Pancreas (tissue), 10 donors: Measurements from ENCODE around the gene SMIM9. TPM values are rescaled to one million over a fixed set of nuclear protein-coding genes. Genes with fewer than 3 reads are reported as not detected.
"Not testable (repeated sequence)": the region's sequence is repeated elsewhere in the genome, so short reads cannot be mapped to it uniquely, and the experiment has no call there.

Source experiments
- ATAC-seq, 4 donors: fragments of 200-7000 bp; cut with Tn5 transposase; one replicate each; pipeline versions ENCODE4 v1.8.0 to v1.9.1; 2020; ENCODE audit warnings: mild to moderate bottlenecking in 4 of 4, moderate library complexity in 4 of 4
- DNase-seq, 6 donors: peaks; one replicate each; pipeline ENCODE4 v3.0.0-alpha.2; 2020
- FAIRE-seq: peaks from 2 replicates; lab custom pipeline; 2012; peaks lifted over from hg19 to GRCh38; lab: Jason Lieb, UNC
- H3K27ac ChIP-seq, 4 donors: fragments of 200-600 bp; sonication (generic); 1 replicate in 3 of 4; 2 replicates in 1 of 4; pipeline versions ENCODE4 v1.5.0 to v1.8.0; 2020
- H3K27me3 ChIP-seq, 4 donors: fragments of 200-600 bp; one replicate each; pipeline ENCODE4 v1.8.0; 2021
- H3K36me3 ChIP-seq, 3 donors: fragments of 200-600 bp; sonication (generic) in 1 of 3; one replicate each; pipeline versions ENCODE4 v1.5.0 to v1.8.0; 2020 to 2021
- H3K4me1 ChIP-seq, 3 donors: fragments of 200-600 bp; one replicate each; pipeline ENCODE4 v1.8.0; 2021
- H3K4me3 ChIP-seq, 4 donors: fragments of 200-600 bp; sonication (generic) in 2 of 4; one replicate each; pipeline versions ENCODE4 v1.5.0 to v1.8.0; 2020 to 2021
- H3K9me3 ChIP-seq, 4 donors: fragments of 200-600 bp; one replicate each; pipeline ENCODE4 v1.8.0; 2021
- WGBS, 2 donors: extraction: QIAGEN DNeasy Blood & Tissue Kit; methylation state at CpG; one replicate each; pipeline ENCODE4 v1.1.7; 2013; 5-methylcytosine and 5-hydroxymethylcytosine counted together
- intact Hi-C, 3 donors: fragments of 100-400 bp; cut with DNase I; formaldehyde crosslinking; loops; one replicate each; pipeline versions ENCODE4 v1.11.1 to v1.14.2; 2022
- polyA plus RNA-seq, 2 donors: library from polyadenylated mRNA; stranded (reverse); fragments of 200-250 nt; gene quantifications; one replicate each; pipeline ENCODE4 v1.2.3, GENCODE V29; 2013
- total RNA-seq, 6 donors: library from RNA; stranded (reverse); fragmentation: NEBNext Ultra II Directional in 4 of 6; extraction: Animal tissue kit (Norgen Biotek cat#: 25700) in 4 of 6; gene quantifications; one replicate each; pipeline versions ENCODE4 v1.2.1 to v1.2.4, GENCODE V29; 2021 to 2023
- TF ChIP-seq, protein P1 (sequence below), 4 donors: fragments of 200-600 bp; sonication (generic) in 3 of 4; IDR thresholded peaks; one replicate each; pipeline versions ENCODE4 v1.5.0 to v1.8.0; 2021; ENCODE audit warnings: antibody characterized with exemption in 4 of 4
- donor health status: healthy with polysubstance abuse.
- donor health status: DM: no; HTN: no; CAD: no; lungs with moderate emphysema.
- donor health status: DM: no; HTN: no; CAD: no.
- donor health status: control.
- donor health status: control.
- donor health status: Bipolar disorder and iron deficiency.
- donor health status: DM: yes; HTN: yes; CAD: no.
- donor health status: DM: no; HTN: no; CAD: no.
- donor health status: DM: no; HTN: no; CAD: no.
- donor health status: DM: yes; HTN: yes; CAD: no.

The SMIM9 gene
- total RNA-seq (not detected), polyA plus RNA-seq (not detected)

DNA sequence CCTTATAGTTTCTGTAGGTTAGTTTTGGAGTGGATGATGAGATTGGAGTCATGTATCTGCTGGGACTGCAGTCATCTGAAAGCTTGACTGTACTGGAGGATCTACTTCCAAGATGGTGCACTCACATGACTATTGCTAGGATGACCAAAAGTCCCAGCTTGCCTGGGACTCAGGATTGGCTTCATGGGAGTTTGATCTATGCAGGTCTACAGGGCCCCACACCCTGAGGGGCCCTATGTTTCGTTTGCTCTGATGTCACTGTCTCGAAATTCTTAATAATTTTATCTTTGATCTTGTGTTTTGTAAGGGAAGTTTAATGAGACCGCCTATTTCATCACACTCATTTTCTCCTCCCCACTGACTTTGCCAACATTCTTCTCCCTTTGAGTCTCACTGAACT, at the start of gene SMIM9:
Gene SMIM9 (minus strand): TSS at position 101 of the 400 bp plus-strand sequence. CDS start 3,806 bp downstream, outside the sequence.
- TF ChIP-seq, protein P1, sequence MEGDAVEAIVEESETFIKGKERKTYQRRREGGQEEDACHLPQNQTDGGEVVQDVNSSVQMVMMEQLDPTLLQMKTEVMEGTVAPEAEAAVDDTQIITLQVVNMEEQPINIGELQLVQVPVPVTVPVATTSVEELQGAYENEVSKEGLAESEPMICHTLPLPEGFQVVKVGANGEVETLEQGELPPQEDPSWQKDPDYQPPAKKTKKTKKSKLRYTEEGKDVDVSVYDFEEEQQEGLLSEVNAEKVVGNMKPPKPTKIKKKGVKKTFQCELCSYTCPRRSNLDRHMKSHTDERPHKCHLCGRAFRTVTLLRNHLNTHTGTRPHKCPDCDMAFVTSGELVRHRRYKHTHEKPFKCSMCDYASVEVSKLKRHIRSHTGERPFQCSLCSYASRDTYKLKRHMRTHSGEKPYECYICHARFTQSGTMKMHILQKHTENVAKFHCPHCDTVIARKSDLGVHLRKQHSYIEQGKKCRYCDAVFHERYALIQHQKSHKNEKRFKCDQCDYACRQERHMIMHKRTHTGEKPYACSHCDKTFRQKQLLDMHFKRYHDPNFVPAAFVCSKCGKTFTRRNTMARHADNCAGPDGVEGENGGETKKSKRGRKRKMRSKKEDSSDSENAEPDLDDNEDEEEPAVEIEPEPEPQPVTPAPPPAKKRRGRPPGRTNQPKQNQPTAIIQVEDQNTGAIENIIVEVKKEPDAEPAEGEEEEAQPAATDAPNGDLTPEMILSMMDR (IDR thresholded peaks at IDR 0.05), result no peak
- FAIRE-seq (no peak), ATAC-seq (no peak), DNase-seq (no peak)
- intact Hi-C loops, result no loop called here
- H3K9me3 ChIP-seq, result no peaks in the 10 kb centered on the region
- 80 to 95% methylated on average over 3 of the region's 3 CpGs for WGBS, 2 donors
- no peaks in the 10 kb centered on the region for H3K36me3 ChIP-seq
- H3K4me3 ChIP-seq, result no peak within 1 kb of the TSS
- H3K4me1 ChIP-seq, result no peaks in the 10 kb centered on the region
- no peak within 1 kb of the TSS for H3K27ac ChIP-seq
- no peaks in the 10 kb centered on the region for H3K27me3 ChIP-seq

- H3K27me3 ChIP-seq, DNase-seq, H3K9me3 ChIP-seq, H3K4me1 ChIP-seq, FAIRE-seq, intact Hi-C loops, H3K27ac ChIP-seq, ATAC-seq, H3K36me3 ChIP-seq, H3K4me3 ChIP-seq: not testable (repeated sequence)
- no CpG with 5 or more reads among the region's 8 CpGs for WGBS, 2 donors
Observed at GRCh38 chrX:154884069-154884468, 49.6 kb upstream of the SMIM9 start.

DNA sequence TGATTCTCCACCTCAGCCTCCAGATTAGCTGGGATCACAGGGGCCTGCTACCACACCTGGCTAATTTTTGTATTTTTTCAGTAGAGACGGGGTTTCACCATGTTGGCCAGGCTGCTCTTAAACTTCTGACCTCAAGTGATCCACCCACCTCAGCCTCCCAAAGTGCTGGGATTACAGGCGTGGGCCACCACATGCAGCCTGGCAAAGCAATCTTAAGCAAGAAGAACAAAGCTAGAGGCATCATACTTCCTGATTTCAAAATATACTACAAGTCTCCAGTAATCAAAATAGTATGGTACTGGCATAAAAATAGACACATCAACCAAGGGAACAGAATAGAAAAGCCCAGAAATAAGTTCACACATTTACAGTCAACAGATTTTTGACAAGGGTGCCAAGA, 38.9 kb upstream of the SMIM9 start:
- WGBS, 2 donors, result 89 to 91% methylated on average over 2 of the region's 2 CpGs
- TF ChIP-seq, protein P1 (IDR thresholded peaks at IDR 0.05), result no peak
- FAIRE-seq, result no peak
- no peaks in the 10 kb centered on the region for H3K4me1 ChIP-seq
- no peak overlapping the region for H3K27ac ChIP-seq
- H3K4me3 ChIP-seq, result no peak overlapping the region
- no peaks in the 10 kb centered on the region for H3K27me3 ChIP-seq
- no peak for DNase-seq
- no peak for ATAC-seq
- H3K36me3 ChIP-seq, result no peaks in the 10 kb centered on the region
- intact Hi-C loops, result no loop called here
- H3K9me3 ChIP-seq, result no peaks in the 10 kb centered on the region

- DNase-seq, H3K4me3 ChIP-seq, FAIRE-seq, intact Hi-C loops, H3K36me3 ChIP-seq, H3K27me3 ChIP-seq, H3K27ac ChIP-seq, H3K9me3 ChIP-seq, H3K4me1 ChIP-seq, ATAC-seq: not testable (repeated sequence)
Observed at GRCh38 chrX:154868522-154868921, 34.1 kb upstream of the SMIM9 start.

DNA sequence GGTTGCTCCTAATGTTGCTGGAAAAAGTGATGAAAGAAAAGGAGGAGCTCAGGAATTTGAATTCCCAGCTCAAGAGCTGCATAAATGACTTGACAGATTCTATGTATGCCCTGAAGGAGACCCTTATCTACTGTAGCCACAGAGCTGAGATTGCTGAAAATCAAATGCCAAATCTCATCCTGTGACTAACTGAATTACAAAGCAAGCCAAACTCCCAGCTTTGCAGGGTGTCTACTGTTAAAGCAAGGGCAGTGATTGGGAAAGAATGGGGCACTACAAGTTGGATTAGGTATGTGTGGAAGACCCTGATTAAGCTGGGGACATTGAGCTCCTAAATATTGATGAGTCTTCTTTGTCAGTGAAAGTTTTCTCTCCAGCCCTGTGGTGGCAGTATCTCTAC, 20.8 kb upstream of the SMIM9 start:
- intact Hi-C loops, result no loop called here
- no peak for FAIRE-seq
- no peak for DNase-seq
- no peaks in the 10 kb centered on the region for H3K4me1 ChIP-seq
- H3K27me3 ChIP-seq, result no peaks in the 10 kb centered on the region
- ATAC-seq, result no peak
- H3K36me3 ChIP-seq, result no peaks in the 10 kb centered on the region
- H3K9me3 ChIP-seq, result no peaks in the 10 kb centered on the region
- TF ChIP-seq, protein P1 (IDR thresholded peaks at IDR 0.05), result no peak
- H3K4me3 ChIP-seq, result no peak overlapping the region
- no peak overlapping the region for H3K27ac ChIP-seq

GRCh38 chrX:154850957-154851611, 16.6 kb upstream of the SMIM9 start:
- 79 to 100% methylated on average over 1 of the region's 1 CpG for WGBS, 2 donors
- Histone ChIP-seq H3K9me3 (no peaks in the 10 kb centered on the region), H3K27me3 (no peaks in the 10 kb centered on the region), H3K4me3 (no peak overlapping the region), H3K4me1 (no peaks in the 10 kb centered on the region), H3K36me3 (no peaks in the 10 kb centered on the region), H3K27ac (no peak overlapping the region)
- intact Hi-C loops, result no loop called here
- TF ChIP-seq, protein P1 (IDR thresholded peaks at IDR 0.05), result no peak
- no peak for ATAC-seq
- DNase-seq, result no peak
- no peak for FAIRE-seq
